SK-N-SH (cell line): ENCODE measurements around the gene ANKRD44.

Experiments used
- CTCF ChIP-seq: fragments of 200-600 bp; sonication (generic); IDR thresholded peaks from 2 replicates; pipeline ENCODE4 v1.6.1; 2017; ENCODE audit warnings: antibody characterized with exemption, mild to moderate bottlenecking, moderate library complexity
- EP300 ChIP-seq, 2 experiments: IDR thresholded peaks; 2 replicates each; pipeline versions ENCODE4 v1.4.0 to v1.6.1; 2012; ENCODE audit warnings: borderline replicate concordance in 1 of 2, low read depth in 1 of 2, low read length in 1 of 2
- FOXM1 ChIP-seq: IDR thresholded peaks from 2 replicates; pipeline ENCODE4 v1.4.0; 2012; ENCODE audit warnings: low read depth, mild to moderate bottlenecking
- GABPA ChIP-seq: IDR thresholded peaks from 2 replicates; pipeline ENCODE4 v1.4.0; 2012; ENCODE audit warnings: low read depth, mild to moderate bottlenecking
- GATA2 ChIP-seq: sonication (generic); formaldehyde crosslinking; IDR thresholded peaks from 2 replicates; pipeline ENCODE4 v1.5.0; 2020; ENCODE audit warnings: mild to moderate bottlenecking, missing genetic modification reagents
- MAX ChIP-seq: IDR thresholded peaks from 2 replicates; pipeline ENCODE4 v1.4.0; 2012; ENCODE audit warnings: low read depth
- PBX3 ChIP-seq: IDR thresholded peaks from 2 replicates; pipeline ENCODE4; 2012
- POLR2AphosphoS5 ChIP-seq: IDR thresholded peaks from 2 replicates; pipeline ENCODE4 v1.6.1; 2012; ENCODE audit warnings: low read depth, low read length
- REST ChIP-seq: IDR thresholded peaks from 2 replicates; pipeline ENCODE4 v1.6.1; 2012; ENCODE audit warnings: mild to moderate bottlenecking, low read depth, low read length, moderate library complexity
- RXRA ChIP-seq: IDR thresholded peaks from 2 replicates; pipeline ENCODE4 v1.4.0; 2012; ENCODE audit warnings: low read depth, mild to moderate bottlenecking, borderline replicate concordance
- SMC3 ChIP-seq: IDR thresholded peaks from 2 replicates; pipeline ENCODE4 v1.6.1; 2012; ENCODE audit warnings: low read depth, low read length, improper control_type of control experiment
- TCF12 ChIP-seq: IDR thresholded peaks from 2 replicates; pipeline ENCODE4 v1.4.0; 2012
- YY1 ChIP-seq: IDR thresholded peaks from 2 replicates; pipeline ENCODE4 v1.4.0; 2012; ENCODE audit warnings: low read depth, mild to moderate bottlenecking

GRCh38 chr2:197266477-197266876 lies 44.1 kb downstream of the ANKRD44 start:
- TF ChIP-seq EP300 (IDR thresholded peaks at IDR 0.05; ENCODE audit: borderline replicate concordance in 1 of 2, low read depth in 1 of 2, low read length in 1 of 2) (no peak), CTCF (no peak), FOXM1 (no peak), GABPA (no peak), TCF12 (no peak), YY1 (no peak), RXRA (no peak), PBX3 (no peak), GATA2 (CRISPR knock-in tag) (no peak), REST (no peak), MAX (no peak), SMC3 (no peak), POLR2AphosphoS5 (no peak)
